Effector CD8-positive, alpha-beta T cell (primary cell): ENCODE data around the gene RYR1.
"Not testable (repeated sequence)": the region's sequence is repeated elsewhere in the genome, so short reads cannot be mapped to it uniquely, and the experiment has no call there.

Experiments used
- DNase-seq: peaks from one replicate; lab custom pipeline; 2025; lab: John Stamatoyannopoulos, UW

Gene RYR1

DNA sequence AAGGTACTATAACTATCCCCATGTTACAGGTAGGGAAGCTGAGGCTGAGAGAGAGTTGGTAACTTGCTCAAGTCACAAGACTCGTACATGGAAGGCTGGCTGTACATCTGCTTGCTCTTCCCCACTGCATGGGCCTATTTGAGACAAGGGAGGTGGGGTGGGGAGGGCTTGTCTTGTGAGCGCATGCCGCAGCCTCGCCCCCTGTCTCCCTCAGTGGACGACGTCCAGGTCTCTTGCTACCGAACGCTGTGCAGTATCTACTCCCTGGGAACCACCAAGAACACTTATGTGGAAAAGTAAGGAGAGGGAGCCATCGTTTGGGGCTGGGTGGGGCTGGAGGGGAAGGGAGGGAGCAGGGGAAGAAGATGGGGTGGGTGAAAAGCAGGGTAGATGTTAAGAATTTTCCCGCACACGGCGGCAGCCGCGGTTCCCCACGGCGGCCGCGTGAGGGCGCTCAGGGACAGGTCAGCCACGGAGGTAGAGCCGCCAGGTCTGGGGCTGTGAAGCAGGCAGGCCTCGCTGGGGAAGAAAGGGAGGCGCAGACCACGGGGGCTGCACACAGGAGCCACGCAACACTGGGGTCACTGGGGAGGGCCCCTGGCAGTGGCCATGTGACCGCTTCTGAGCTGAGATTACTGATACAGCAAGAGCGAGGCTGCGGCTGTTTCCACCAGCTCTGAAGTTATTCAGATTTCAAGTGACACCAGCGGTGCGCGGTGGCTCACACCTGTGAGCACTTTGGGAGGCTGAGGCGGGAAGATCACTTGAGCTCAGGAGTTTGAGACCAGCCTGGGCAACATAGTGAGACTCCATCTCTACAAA is 81.5 kb downstream of the RYR1 start:
- DNase-seq = peak; percentile 42

DNA sequence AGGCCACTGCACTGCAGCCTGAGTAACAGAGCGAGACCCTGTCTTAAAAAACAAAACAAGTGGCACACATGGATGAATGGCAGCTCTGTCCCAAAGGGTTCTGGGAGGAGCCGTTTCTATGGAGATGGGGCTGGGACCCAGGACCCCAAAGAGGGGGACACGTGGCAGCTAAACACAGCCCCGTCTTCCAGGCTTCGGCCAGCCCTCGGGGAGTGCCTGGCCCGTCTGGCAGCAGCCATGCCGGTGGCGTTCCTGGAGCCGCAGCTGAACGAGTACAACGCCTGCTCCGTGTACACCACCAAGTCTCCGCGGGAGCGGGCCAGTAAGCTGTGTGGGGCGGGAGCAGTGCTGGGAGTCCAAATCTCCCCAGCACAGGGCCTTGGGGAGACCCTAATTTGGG is 82.4 kb downstream of the RYR1 start:
- DNase-seq = no peak

DNA sequence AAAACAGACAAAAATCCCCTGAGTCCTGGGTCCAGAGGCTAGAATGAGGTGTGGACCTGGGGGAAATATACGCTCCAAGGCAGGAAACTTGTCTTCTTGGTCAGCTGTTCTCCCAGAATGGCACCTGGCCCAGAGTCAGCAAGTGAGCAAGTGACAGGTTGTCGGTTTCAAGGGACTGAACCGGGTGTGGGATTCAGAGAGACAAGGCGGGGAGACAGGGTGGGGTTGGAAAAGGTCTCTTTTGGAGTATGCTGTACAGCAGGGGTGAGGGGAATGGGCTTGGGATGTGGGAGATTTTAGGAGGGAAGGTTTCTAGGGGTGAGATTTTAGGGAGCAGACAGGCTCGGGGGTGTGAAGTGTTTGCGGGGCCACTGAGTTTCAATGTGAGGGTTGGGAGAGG is 83.3 kb downstream of the RYR1 start:
- no peak for DNase-seq

DNA sequence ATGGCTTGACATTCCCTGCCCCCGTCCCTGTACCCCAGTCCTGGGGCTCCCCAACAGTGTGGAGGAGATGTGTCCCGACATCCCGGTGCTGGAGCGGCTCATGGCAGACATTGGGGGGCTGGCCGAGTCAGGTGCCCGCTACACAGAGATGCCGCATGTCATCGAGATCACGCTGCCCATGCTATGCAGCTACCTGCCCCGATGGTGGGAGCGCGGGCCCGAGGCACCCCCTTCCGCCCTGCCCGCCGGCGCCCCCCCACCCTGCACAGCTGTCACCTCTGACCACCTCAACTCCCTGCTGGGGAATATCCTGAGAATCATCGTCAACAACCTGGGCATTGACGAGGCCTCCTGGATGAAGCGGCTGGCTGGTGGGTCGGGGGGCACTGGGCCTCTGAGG is 83.8 kb downstream of the RYR1 start:
- DNase-seq = no peak

DNA sequence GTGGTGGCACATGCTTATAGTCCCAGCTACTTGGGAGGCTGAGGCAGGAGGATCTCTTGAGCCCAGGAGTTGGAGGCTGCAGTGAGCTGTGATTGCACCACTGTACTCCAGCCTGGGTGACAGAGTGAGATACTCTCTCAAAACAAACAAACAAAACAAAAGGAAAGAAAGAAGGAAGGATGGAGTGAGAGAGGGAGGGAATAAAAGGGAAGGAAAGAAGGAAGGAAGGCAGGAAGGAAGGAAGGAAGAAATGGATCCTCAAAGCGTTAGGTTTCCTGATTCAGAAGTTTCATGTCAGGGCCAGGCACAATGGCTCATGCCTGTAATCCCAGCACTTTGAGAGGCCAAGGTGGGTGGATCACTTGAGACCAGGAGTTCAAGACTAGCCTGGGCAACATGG is 84.5 kb downstream of the RYR1 start:
- not testable (repeated sequence) for DNase-seq

DNA sequence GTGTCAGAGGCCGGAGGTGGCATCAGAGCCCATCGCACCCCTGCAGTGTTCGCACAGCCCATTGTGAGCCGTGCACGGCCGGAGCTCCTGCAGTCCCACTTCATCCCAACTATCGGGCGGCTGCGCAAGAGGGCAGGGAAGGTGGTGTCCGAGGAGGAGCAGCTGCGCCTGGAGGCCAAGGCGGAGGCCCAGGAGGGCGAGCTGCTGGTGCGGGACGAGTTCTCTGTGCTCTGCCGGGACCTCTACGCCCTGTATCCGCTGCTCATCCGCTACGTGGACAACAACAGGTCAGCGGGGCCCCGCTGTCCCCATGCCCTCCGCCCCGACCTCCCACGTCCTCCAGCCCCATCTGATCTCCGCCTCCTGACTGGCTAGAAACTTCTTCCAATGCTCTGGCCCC is 85.7 kb downstream of the RYR1 start:
- no peak for DNase-seq

DNA sequence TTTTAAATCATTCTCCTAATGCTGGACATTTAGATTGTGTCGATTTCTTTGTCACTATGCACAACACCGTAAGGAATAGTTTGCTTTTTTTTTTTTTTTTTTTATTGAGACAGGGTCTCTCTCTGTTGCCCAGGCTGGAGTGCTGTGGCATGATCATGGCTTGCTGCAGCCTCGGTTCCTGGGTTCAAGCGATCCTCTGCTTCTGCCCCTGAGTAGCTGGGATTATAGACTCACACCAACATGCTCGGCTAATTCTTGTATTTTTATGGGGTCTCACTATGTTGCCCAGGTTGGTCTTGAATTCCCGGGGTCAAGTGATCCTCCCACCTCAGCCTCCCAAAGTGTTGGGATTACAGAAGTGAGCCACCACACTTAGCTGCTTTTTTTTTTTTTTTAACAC is 86.5 kb downstream of the RYR1 start:
- DNase-seq = no peak

DNA sequence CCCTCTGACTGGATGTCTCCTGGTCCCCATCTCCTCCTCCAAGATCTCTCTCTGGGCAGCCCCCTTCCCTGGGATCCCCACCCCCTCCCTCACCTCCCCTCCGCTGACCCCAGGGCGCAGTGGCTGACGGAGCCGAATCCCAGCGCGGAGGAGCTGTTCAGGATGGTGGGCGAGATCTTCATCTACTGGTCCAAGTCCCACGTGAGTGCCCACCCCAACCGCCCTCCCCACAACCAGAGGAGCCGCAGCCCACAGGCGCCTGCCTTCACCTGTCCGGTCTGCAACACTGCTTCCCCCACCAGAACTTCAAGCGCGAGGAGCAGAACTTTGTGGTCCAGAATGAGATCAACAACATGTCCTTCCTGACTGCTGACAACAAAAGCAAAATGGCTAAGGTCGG is 89.4 kb downstream of the RYR1 start:
- no peak for DNase-seq

DNA sequence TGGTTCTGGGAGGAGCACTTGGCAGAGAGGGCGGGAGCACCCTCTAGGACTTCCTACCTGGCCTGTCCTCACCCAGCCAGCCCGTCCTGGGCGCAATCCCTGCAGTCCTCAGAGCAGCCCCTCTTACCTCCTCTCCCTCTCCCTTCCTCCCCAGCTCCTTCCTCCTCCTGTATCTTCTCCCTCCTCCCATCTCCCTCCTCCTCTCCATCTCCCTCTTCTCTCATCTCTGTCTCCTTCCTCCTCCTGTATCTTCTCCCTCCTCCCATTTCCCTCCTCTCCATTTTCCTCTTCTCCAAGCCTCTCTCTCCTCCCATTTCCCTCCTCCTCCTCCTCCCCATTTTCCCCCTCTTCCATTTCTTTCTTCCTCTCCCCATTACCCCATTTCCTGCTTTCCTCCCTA is 89.8 kb downstream of the RYR1 start:
- DNase-seq = no peak

DNA sequence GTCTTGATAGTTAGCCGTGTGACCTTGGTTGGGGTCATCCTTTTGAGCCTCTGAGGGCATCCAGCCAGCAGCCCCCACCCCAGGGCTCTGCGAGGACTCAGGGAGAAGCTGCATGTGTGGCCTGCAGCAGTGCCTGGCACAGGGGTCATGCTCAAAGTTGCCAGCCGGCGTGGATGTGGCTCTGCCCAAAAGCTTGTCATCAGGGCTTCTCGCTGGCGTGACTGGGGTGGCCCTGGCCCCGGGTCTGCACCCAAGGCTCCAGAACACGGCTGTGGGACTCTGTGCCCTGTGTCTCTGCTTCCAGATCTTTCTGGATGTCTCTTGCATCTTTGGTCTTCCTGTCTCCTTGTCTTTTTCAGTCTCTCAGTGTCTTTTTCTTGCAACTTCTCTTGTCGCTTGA is 90.9 kb downstream of the RYR1 start:
- no peak for DNase-seq

DNA sequence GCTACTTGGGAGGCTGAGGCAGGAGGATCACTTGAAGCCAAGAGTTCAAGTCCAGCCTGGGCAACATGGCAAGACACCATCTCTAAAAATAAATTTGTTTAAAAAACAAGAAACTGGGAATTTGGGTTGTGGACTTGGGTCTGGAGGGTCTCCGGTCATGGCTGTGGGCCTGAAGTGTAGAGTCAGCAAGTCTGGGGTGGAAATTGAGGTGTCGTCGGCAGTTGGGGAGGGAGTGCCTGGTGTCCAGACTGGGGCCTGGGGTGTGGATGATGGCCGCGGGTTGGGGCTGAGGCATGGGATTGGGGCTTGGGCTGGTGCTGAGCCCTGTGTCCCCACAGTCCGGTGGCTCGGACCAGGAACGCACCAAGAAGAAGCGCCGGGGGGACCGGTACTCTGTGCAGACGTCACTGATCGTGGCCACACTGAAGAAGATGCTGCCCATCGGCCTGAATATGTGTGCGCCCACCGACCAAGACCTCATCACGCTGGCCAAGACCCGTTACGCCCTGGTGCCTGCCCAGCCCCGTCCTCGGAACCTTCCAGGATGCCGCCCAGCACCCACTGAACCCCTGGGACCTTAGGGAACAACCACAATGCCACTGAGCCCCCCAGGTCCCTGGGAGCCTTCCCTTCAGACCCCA is 91.6 kb downstream of the RYR1 start:
- no peak for DNase-seq

DNA sequence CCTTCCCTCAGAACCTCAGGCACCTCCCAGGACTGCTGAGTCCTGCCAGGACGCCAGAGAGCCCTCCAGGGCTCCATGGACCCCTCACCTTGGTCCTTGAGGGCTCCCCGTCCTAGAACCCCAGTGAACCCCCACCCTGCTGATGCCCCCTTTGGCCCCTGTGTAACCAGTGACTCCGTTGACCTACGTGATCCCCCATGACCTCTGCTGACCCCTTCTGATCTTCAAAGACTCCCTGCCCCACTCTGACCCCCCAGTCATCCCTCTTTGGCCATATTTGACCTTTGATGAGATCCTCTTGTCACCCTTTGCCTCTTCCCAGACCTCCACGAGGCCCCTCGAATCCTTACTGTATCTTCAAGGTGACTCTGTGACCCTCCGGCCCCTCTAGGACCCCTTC is 92.9 kb downstream of the RYR1 start:
- no peak for DNase-seq

DNA sequence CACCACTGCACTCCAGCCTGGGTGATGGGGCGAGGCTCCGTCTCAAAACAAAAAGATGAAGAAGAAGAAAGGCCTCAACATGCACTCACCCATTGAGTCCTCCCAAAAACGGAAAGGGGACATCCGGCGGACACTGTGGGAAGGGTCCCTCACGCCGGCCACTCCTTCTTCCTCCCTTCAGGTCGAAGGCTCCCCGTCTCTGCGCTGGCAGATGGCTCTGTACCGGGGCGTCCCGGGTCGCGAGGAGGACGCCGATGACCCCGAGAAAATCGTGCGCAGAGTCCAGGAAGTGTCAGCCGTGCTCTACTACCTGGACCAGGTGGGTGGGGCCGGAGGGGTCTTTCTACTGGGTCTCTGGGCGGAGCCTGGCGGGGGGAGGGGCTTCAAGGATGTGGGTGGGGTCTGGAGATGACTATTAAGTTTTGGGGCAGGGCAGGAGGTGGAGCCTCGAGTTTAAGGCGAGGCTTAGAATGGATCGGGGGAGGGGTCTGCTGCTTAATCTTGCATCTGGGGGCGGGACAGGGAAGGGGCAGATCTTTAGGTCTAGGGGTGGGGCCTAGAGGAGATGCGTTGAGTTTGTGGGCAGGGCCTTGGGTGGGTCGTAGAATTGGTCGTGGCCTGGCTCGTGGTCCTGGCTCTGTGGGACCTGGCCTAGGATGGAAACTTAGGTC is 94.1 kb downstream of the RYR1 start:
- DNase-seq = no peak

DNA sequence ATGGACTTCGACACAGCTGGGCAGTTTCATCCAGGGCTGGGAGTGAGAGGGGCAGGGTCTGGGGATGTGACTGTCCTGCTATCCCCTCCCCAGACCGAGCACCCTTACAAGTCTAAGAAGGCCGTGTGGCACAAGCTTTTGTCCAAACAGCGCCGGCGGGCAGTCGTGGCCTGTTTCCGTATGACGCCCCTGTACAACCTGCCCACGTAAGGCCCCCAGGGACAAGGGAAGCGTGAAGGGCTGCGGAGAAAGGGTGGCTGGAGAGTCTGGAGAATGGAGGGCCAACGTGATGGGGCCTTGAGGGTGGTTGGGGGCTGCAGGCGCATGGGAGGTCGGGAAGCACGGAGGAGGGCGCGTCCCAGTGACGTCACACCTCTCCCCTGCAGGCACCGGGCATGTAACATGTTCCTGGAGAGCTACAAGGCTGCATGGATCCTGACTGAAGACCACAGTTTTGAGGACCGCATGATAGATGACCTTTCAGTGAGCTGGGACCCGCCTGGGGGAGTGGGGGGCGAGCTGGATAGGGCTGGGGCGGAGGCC is 94.8 kb downstream of the RYR1 start:
- no peak for DNase-seq

DNA sequence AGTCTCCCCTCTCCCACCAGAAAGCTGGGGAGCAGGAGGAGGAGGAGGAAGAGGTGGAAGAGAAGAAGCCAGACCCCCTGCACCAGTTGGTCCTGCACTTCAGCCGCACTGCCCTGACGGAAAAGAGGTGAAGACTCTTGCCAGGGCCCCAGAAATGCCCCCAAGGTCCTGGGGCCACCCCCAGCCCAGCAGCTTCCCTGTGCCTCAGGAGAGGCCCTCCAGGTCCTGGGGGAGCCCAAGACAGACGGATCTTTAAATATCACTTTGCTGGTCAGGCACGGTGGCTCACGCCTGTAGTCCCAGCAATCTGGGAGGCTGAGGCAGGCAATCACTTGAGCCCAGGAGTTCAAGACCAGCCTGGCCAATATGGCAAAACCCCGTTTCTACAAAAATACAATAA is 95.4 kb downstream of the RYR1 start:
- DNase-seq = no peak

DNA sequence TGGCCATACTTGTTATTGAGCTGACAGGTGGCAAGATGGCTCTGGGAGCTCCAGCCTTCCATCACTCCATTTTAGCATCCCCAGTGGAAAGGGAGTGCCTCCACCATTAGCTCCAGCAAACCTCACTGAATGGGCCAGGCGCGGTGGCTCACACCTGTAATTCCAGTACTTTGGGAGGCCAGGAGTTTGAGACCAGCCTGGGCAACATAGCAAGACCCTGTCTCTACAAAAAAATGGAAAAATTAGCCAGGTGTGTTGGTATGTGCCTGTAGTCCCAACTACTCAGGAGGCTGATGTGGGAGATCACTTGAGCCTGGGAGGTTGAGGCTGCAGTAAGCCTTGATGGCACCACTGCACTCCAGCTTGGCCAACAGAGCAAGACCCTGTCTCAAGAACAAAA is 98.0 kb downstream of the RYR1 start:
- no peak for DNase-seq

DNA sequence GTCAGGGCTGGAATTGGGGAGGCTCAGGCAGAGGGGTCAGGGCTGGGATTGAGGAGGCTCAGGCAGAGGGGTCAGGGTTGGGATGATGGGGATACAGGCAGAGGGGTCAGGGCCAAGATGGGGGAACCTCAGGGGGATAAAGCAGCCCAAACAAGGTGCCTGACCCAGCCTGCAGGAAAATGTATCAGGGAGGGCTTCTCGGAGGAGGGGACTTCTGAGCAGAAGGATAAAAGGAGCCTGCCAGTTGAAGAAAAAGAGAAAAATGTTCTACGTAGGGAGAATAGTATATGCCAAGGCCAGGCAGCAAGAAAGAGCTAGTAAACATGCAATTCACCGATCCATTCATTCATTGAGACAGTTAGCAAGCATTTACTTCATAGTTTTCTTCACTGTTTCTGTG is 99.4 kb downstream of the RYR1 start:
- no peak for DNase-seq

DNA sequence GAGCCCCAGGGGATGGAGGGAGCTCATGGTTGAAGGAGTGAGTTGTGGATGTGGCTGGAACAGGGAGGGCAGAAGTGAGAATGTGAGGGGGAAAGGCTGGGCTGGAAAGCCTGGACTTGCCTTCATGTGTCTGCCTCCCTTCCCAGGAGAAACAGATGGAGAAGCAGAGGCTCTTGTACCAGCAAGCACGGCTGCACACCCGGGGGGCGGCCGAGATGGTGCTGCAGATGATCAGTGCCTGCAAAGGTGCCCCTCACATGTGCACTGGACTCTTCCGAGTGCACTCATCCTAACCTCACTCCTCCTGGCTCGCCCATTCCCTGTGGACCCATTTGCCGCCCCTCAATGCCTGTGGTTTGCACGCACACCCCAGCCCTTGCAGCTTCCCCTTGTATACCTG is 101.1 kb downstream of the RYR1 start:
- no peak for DNase-seq

DNA sequence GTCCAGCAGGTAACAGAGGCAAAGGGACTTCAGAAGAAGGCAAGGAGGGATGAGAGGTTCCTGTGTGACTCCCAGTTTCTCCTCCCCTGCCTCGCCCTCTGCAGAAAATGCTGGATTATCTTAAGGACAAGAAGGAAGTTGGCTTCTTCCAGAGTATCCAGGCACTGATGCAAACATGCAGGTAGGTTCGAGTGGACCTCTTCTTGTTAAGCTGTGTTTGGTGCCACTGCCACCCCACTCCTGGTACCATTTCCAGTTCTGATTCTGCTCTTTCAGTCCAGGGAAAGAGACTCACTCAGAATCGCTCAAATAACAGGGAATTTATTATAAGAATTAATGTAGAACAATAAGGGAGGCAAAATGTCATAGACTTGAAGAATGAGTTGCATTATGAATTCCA is 101.7 kb downstream of the RYR1 start:
- no peak for DNase-seq

DNA sequence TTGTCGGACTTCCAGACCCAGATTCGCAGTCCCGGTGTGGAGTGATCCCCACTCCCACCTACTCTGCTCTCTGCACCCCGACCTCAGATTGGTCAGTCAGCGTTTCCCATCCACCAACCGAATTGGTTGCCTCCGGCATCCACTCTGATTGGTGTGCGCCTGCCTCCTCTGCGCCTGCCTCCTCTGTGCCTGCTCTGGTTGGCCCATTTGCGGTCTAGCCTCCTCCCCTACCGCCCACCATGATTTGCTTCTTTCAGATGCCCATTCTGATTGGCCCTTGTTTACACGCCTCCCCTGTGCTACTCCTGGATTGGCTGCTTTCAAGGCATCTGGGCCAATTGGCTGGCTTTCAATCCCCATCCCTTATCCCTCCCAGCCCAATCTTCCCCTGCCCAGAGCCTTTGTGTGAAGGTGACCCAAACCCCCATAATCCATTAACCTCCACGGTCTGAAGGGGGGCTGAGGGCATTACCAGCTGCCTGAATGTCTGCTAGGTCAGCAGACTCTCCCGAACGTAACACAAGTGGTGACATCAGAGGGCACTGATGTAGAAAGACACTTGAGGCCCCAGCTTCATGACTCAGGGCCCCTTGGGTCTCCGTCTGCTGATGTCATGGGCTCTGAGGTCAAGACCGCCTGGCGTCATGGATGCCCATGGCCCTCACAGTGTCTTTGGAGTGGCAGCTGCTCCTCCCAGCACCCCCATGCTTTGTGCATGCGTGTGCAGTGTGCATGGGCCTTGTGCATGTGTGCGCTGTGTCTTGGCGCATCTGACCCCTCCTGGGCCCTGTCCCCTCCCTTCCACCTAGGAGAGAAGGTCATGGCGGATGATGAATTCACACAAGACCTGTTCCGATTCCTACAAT is 103.8 kb downstream of the RYR1 start:
- DNase-seq = no peak

DNA sequence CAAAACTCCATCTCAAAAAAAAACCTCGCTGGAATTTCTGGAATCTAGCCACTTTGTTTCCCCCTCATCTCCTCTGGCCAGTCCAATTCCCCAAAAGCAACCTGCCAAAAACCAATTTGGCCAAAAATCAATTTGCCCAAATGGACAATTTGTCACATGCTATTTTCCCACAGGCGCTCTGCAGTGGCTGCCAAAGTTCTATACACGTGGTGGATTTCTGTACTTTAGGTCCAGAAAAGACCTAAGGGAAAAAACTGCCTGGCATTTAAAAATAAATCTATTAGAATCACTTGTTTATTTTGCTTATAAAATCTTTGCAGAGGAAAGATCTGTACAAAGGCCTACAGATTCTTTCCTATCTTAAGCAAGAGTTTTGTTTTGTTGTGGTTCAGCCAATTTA is 104.9 kb downstream of the RYR1 start:
- no peak for DNase-seq
